Heart left ventricle (tissue), 13 donors: Measurements from ENCODE around the gene MAP3K7CL.

Experiments
- POLR2A ChIP-seq, 2 donors: fragments of 450-650 bp; IDR thresholded peaks; one replicate each; pipeline ENCODE4 v1.6.1; 2017; ENCODE audit warnings: antibody characterized with exemption in 2 of 2, mild to moderate bottlenecking in 2 of 2, moderate library complexity in 2 of 2
- TF ChIP-seq, protein P1 (sequence below), 12 donors: fragments of 200-600 bp; sonication (generic) in 4 of 12; IDR thresholded peaks; one replicate each; pipeline versions ENCODE4 v1.5.0 to v1.8.0; 2018 to 2022; ENCODE audit warnings: antibody characterized with exemption in 12 of 12, mild to moderate bottlenecking in 5 of 12
- donor health status: ischemic (EF 13 %, LVEDD 7.1; RV severe dilation, severe dysfunction).
- donor health status: DM: no; HTN: yes; CAD: no.
- donor health status: DM: no; HTN: no; CAD: no.
- donor health status: ischemic (EF 25% LVEDD 6.9; RV normal size, moderate dysfunction).
- donor health status: ischemic (EF 25% LVEDD 5.7; RV mildly dilated, moderate dysfunction).
- donor health status: ischemic (EF 35%, LVEDD 5.7; RV mildly dilated, moderate dysfunction).
- donor health status: nonischemic (EF 11% LVEDD 7.7; RV severe dilation, severe dysfunction).
- donor health status: DM: yes; HTN: yes; CAD: no.
- donor health status: PGD.
- donor health status: ischemic (EF 29% LVEDD 5.4; RV normal size, mild dysfunction).
- donor health status: nonischemic (EF 23%, LVEDD 6.1; RV moderate dilation, normal function).

DNA sequence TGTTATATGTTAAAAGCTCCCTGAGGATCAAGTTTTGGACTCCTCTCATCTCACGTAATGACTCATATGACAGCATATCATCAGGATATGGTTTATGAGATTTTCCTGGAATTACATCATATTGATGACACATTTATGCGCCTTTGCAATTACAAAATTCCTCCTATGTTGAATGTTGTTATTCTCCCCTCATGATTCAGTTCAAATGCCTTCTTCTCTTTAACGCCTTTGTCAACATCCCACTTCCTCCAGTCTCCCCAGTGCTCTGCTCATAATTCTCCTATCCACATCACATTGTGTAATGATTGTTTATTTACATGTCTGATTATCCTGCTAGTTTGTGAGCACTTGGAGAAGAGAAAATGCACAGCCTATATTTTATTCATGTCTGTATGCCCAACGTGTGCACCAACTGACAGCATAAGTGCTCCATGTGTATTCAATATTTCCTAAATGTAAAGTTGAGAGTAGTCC is 87.4 kb downstream of the MAP3K7CL start:
- TF ChIP-seq, protein P1, sequence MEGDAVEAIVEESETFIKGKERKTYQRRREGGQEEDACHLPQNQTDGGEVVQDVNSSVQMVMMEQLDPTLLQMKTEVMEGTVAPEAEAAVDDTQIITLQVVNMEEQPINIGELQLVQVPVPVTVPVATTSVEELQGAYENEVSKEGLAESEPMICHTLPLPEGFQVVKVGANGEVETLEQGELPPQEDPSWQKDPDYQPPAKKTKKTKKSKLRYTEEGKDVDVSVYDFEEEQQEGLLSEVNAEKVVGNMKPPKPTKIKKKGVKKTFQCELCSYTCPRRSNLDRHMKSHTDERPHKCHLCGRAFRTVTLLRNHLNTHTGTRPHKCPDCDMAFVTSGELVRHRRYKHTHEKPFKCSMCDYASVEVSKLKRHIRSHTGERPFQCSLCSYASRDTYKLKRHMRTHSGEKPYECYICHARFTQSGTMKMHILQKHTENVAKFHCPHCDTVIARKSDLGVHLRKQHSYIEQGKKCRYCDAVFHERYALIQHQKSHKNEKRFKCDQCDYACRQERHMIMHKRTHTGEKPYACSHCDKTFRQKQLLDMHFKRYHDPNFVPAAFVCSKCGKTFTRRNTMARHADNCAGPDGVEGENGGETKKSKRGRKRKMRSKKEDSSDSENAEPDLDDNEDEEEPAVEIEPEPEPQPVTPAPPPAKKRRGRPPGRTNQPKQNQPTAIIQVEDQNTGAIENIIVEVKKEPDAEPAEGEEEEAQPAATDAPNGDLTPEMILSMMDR (IDR thresholded peaks at IDR 0.05) = no peak
- no peak for TF ChIP-seq POLR2A (IDR thresholded peaks at IDR 0.05)
